Common myeloid progenitor, CD34-positive (primary cell): ENCODE data around the gene RNU1-3.
"Not testable (repeated sequence)": the region's sequence is repeated elsewhere in the genome, so short reads cannot be mapped to it uniquely, and the experiment has no call there.

Source experiments
- CTCF ChIA-PET: fragments of 350-600 bp; sonication (Branson Sonifier 250); formaldehyde crosslinking; loops from one replicate; lab custom pipeline; 2021; ENCODE audit warnings: antibody characterized with exemption; lab: Charles Lee
- POLR2A ChIA-PET: fragments of 350-600 bp; sonication (Branson Sonifier 250); formaldehyde crosslinking; loops from one replicate; lab custom pipeline; 2021; ENCODE audit warnings: antibody characterized with exemption; lab: Charles Lee
- DNase-seq, 3 donors: peaks; one replicate each; pipeline versions ENCODE4 v3.0.0 to v3.0.0-alpha.2; 2013
- H3K27ac ChIP-seq, 2 experiments: 1 replicate in 1 of 2; 2 replicates in 1 of 2; pipeline ENCODE4 v1.7.0; 2013; ENCODE audit warnings: inconsistent platforms in 2 of 2, low read length in 2 of 2, mild to moderate bottlenecking in 2 of 2, low read depth in 1 of 2, moderate library complexity in 1 of 2; ENCODE audit not compliant: severe bottlenecking in 2 of 2, insufficient read depth in 1 of 2, poor library complexity in 1 of 2
- H3K27me3 ChIP-seq, 5 experiments: replicated peaks in 2 of 5; 1 replicate in 3 of 5; 2 replicates in 2 of 5; pipeline versions ENCODE4 v1.6.1 to v1.7.0; 2013; ENCODE audit warnings: low read length in 4 of 5, mild to moderate bottlenecking in 2 of 5, moderate library complexity in 2 of 5, inconsistent platforms in 1 of 5; ENCODE audit not compliant: insufficient read depth in 5 of 5, control insufficient read depth in 4 of 5
- H3K36me3 ChIP-seq, 4 experiments: 1 replicate in 2 of 4; 2 replicates in 2 of 4; pipeline versions ENCODE4 v1.6.1 to v1.7.0; 2013; ENCODE audit warnings: low read length in 3 of 4, control low read depth in 1 of 4, mild to moderate bottlenecking in 1 of 4; ENCODE audit not compliant: control insufficient read depth in 4 of 4, insufficient read depth in 4 of 4
- H3K4me1 ChIP-seq, 4 experiments: 1 replicate in 3 of 4; 2 replicates in 1 of 4; pipeline versions ENCODE4 v1.6.1 to v1.7.1; 2013; ENCODE audit warnings: low read length in 3 of 4, mild to moderate bottlenecking in 3 of 4, control low read depth in 1 of 4, inconsistent platforms in 1 of 4, moderate library complexity in 1 of 4; ENCODE audit not compliant: control insufficient read depth in 4 of 4, insufficient read depth in 4 of 4; ENCODE audit errors: control extremely low read depth in 1 of 4
- H3K4me3 ChIP-seq, 7 experiments: 1 replicate in 4 of 7; 2 replicates in 3 of 7; pipeline versions ENCODE4 v1.5.1 to v1.7.0; 2013; ENCODE audit warnings: mild to moderate bottlenecking in 7 of 7, low read length in 6 of 7, moderate library complexity in 6 of 7, inconsistent platforms in 2 of 7, low read depth in 2 of 7, control low read depth in 1 of 7; ENCODE audit not compliant: insufficient read depth in 4 of 7, control insufficient read depth in 1 of 7; ENCODE audit errors: extremely low read depth in 1 of 7
- H3K9me3 ChIP-seq, 5 experiments: 1 replicate in 4 of 5; 2 replicates in 1 of 5; pipeline versions ENCODE4 v1.6.1 to v1.7.1; 2013; ENCODE audit warnings: low read length in 4 of 5, mild to moderate bottlenecking in 2 of 5, inconsistent platforms in 1 of 5, low read depth in 1 of 5, moderate library complexity in 1 of 5; ENCODE audit not compliant: control insufficient read depth in 4 of 5, insufficient read depth in 2 of 5; ENCODE audit errors: control extremely low read depth in 1 of 5
- WGBS: methylation state at CpG from one replicate; pipeline ENCODE4 v1.1.5; 2013; ENCODE audit not compliant: insufficient coverage; 5-methylcytosine and 5-hydroxymethylcytosine counted together

Gene RNU1-3

GRCh38 chr1:16637941-16638778 lies 28.6 kb downstream of the RNU1-3 start:
- H3K27me3 ChIP-seq, DNase-seq, H3K4me1 ChIP-seq, H3K4me3 ChIP-seq, H3K9me3 ChIP-seq, H3K27ac ChIP-seq: not testable (repeated sequence)
- POLR2A ChIA-PET: interaction anchor here (1.1 kb wide), 1 partner anchor 10 kb away, joined by 4 read pairs; no protein-coding TSS in a partner anchor
- H3K36me3 ChIP-seq: peaks cover 5 to 15% (median 7%) of the 10 kb centered on the region in 4 experiments
- CTCF ChIA-PET: interaction anchor here (1.0 kb wide), 1 partner anchor 16 kb away, joined by 3 read pairs; no protein-coding TSS in a partner anchor
- 96% methylated on average over 6 of the region's 6 CpGs for WGBS

DNA sequence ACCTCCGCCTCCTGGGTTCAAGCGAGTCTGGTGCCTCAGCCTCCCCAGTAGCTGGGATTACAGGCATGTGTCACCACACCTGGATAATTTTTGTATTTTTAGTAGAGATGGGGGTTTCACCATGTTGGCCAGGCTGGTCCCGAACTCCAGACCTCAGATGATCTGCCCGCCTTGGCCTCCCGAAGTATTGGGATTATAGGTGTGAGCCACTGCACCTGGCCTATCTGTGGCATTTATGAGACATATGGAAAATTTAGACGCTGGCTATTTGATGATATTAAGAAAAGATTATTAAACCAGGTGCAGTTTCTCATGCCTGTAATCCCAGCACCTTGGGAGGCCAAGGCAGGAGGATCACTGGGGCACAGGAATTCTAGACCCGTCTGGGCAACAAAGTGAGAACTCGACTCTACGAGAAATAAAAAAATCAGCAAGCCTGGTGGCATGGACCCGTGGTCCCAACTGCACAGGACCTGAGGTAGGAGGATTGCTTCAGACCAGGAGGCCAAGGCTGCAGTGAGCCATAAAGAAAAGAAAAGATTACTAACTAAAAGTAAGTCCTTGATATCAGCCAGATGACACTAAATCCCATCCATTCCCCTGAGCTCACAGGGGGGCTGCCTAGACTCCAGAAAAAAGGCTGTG lies 30.1 kb downstream of the RNU1-3 start:
- CTCF ChIA-PET: interaction anchor here (0.9 to 2.4 kb wide), 2 partner anchors 15 to 27 kb away, joined by 3 to 8 read pairs; no protein-coding TSS in a partner anchor
- H3K27ac ChIP-seq, H3K27me3 ChIP-seq, POLR2A ChIA-PET, DNase-seq, H3K9me3 ChIP-seq, H3K4me1 ChIP-seq, H3K4me3 ChIP-seq: not testable (repeated sequence)
- 91% methylated on average over 10 of the region's 10 CpGs for WGBS
- peaks cover 13 to 25% (median 18%) of the 10 kb centered on the region in 4 experiments for H3K36me3 ChIP-seq

DNA sequence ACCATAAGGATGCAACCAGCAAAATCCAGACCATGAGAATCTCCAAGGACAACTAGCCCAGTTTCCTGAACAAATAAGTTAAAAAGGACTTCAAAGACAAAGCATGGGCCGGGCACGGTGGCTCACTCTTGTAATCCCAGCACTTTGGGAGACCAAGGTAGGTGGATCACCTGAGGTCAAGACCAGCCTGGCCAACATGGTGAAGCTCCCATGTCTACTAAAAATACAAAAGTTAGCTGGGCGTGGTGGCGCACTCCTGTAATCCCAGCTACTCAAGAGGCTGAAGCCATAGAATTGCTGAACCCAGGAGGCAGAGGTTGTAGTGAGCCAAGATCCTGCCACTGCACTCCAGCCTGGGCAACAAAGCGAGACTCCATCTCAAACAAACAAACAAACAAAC lies 30.8 kb downstream of the RNU1-3 start:
- not testable (repeated sequence) for H3K4me1 ChIP-seq, H3K4me3 ChIP-seq, H3K9me3 ChIP-seq, DNase-seq, H3K27me3 ChIP-seq, H3K27ac ChIP-seq
- H3K36me3 ChIP-seq: peaks cover 15 to 32% (median 23%) of the 10 kb centered on the region in 4 experiments
- POLR2A ChIA-PET: interaction anchor here (0.7 kb wide), 1 partner anchor 9 kb away, joined by 3 read pairs; no protein-coding TSS in a partner anchor
- CTCF ChIA-PET: interaction anchor here (0.8 to 2.4 kb wide), 4 partner anchors 13 to 65 kb away, joined by 3 to 8 read pairs (median 4); no protein-coding TSS in a partner anchor
- 96% methylated on average over 5 of the region's 5 CpGs for WGBS

DNA sequence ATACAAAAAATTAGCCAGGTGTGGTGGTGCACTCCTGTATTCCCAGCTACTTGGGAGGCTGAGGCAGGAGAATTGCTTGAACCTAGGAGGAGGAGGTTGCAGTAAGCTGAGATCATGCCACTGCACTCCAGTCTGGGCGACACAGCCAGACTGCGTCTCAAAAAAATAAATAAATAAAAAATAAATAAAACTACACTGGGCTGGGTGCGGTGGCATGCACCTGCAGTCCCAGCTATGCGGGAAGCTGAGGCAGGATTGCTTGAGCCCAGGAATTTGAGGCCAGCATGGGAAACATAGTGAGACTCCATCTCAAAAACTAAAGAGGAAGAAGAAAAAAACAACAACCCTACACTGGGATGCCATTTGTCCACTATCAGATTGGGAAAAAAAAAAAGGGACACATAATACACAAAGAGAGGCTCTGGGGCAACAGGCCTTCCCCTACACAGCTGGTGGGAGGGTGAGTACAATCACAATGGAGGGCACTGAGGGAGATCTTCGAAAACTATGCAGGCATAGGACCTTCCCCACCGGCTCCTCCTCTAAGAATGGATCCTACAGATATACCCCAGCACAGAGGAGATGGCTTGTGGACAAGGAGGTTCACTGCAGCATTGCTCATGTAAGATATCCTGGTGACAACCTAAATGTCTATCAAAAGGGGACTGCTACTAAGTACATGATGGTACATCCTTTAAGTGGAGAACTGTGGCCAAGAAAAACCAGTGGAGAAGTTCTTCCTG lies 33.0 kb downstream of the RNU1-3 start:
- DNase-seq, H3K9me3 ChIP-seq, H3K27me3 ChIP-seq, H3K4me3 ChIP-seq, POLR2A ChIA-PET, H3K4me1 ChIP-seq, H3K27ac ChIP-seq: not testable (repeated sequence)
- WGBS: 91% methylated on average over 4 of the region's 6 CpGs
- CTCF ChIA-PET: interaction anchor here (1.5 to 4.7 kb wide), 2 partner anchors 12 to 24 kb away, joined by 3 to 27 read pairs; no protein-coding TSS in a partner anchor
- peaks cover 19 to 54% (median 37%) of the 10 kb centered on the region in 4 experiments for H3K36me3 ChIP-seq

GRCh38 chr1:16632044-16632850 lies 34.5 kb downstream of the RNU1-3 start:
- H3K9me3 ChIP-seq, POLR2A ChIA-PET, H3K27me3 ChIP-seq, DNase-seq, H3K4me3 ChIP-seq, H3K4me1 ChIP-seq, H3K27ac ChIP-seq: not testable (repeated sequence)
- WGBS: 97% methylated on average over 14 of the region's 14 CpGs
- peaks cover 19 to 63% (median 43%) of the 10 kb centered on the region in 4 experiments for H3K36me3 ChIP-seq
- CTCF ChIA-PET: interaction anchor here (1.5 to 4.7 kb wide), 2 partner anchors 11 to 23 kb away, joined by 3 to 27 read pairs; no protein-coding TSS in a partner anchor
